NCI-H446 (cell line): ENCODE results near the gene DHX34.
A peak's percentile ranks its signal among the peaks of the same experiment; 100 is the strongest.
"Not testable (repeated sequence)": the region's sequence is repeated elsewhere in the genome, so short reads cannot be mapped to it uniquely, and the experiment has no call there.

ENCODE experiments used
- DNase-seq, 2 experiments: peaks; one replicate each; lab custom pipeline; 2025; lab: John Stamatoyannopoulos, UW

The DHX34 gene

GRCh38 chr19:47387623-47388022, 38.5 kb downstream of the DHX34 start:
- not testable (repeated sequence) for DNase-seq

GRCh38 chr19:47388721-47389120, 39.6 kb downstream of the DHX34 start:
- not testable (repeated sequence) for DNase-seq

GRCh38 chr19:47389150-47389556, 40.0 kb downstream of the DHX34 start:
- DNase-seq: no peak

GRCh38 chr19:47390533-47391488, 41.7 kb downstream of the DHX34 start:
- DNase-seq: peak; percentile 10 to 40

GRCh38 chr19:47391510-47392223, 42.6 kb downstream of the DHX34 start:
- DNase-seq: peak; percentile 42 to 73

GRCh38 chr19:47398707-47399597, 49.8 kb downstream of the DHX34 start:
- no peak for DNase-seq

- DNase-seq: no peak
These were observed 53.4 kb downstream of the DHX34 start for GRCh38 chr19:47402504-47402903.

- DNase-seq: no peak
These were observed 55.5 kb downstream of the DHX34 start for GRCh38 chr19:47404334-47405196.

GRCh38 chr19:47405197-47405550, 56.1 kb downstream of the DHX34 start:
- no peak for DNase-seq

GRCh38 chr19:47405854-47406417, 56.8 kb downstream of the DHX34 start:
- DNase-seq: no peak

- DNase-seq: no peak
These were observed 57.7 kb downstream of the DHX34 start for GRCh38 chr19:47406711-47407416.

- DNase-seq: no peak
These were observed 58.3 kb downstream of the DHX34 start for GRCh38 chr19:47407417-47407774.

- no peak for DNase-seq
These were observed 59.2 kb downstream of the DHX34 start for GRCh38 chr19:47408156-47408938.

- DNase-seq: peak in 1 of 2 experiments; percentile 17
These were observed 62.0 kb downstream of the DHX34 start for GRCh38 chr19:47411101-47411500.

- DNase-seq: not testable (repeated sequence)
These were observed 62.6 kb downstream of the DHX34 start for GRCh38 chr19:47411696-47412095.

GRCh38 chr19:47413941-47414340, 64.8 kb downstream of the DHX34 start:
- DNase-seq: no peak

GRCh38 chr19:47414469-47414868, 65.4 kb downstream of the DHX34 start:
- DNase-seq: no peak

GRCh38 chr19:47415953-47416642, 67.0 kb downstream of the DHX34 start:
- no peak for DNase-seq

GRCh38 chr19:47416643-47416985, 67.5 kb downstream of the DHX34 start:
- DNase-seq: no peak
